ENCODE measurements around the gene SH3RF3. TPM values are rescaled to one million over a fixed set of nuclear protein-coding genes. Genes with fewer than 3 reads are reported as not detected.

Gene SH3RF3
- total and polyA plus RNA-seq, 4 experiments from 2014 or later, result 0.26 to 2.2 (median 2.1) TPM; not detected in 1

GRCh38 chr2:109511168-109511567, 382.2 kb downstream of the SH3RF3 start:
- no peaks in the 10 kb centered on the region for H3K27me3 ChIP-seq (ENCODE audit: insufficient read depth, low read length)
- ChIA-PET POLR2A (ENCODE audit: partially characterized antibody) (interaction anchor here (1.0 to 2.3 kb wide), 2 partner anchors 13 to 382 kb away, joined by 3 to 8 read pairs; partner anchors contain the start of gene SH3RF3), CTCF (ENCODE audit: partially characterized antibody) (interaction anchor here (1.0 to 4.2 kb wide), 16 partner anchors 13 to 658 kb away, joined by 3 to 42 read pairs (median 6); partner anchors contain the start of gene SH3RF3)
- Mint-ChIP-seq H3K4me3 (no peak overlapping the region), H3K27me3 (no peaks in the 10 kb centered on the region), H3K36me3 (no peaks in the 10 kb centered on the region), H3K4me1 (peaks cover 0 to 11% (median 5%) of the 10 kb centered on the region in 4 donors), H3K9me3 (peaks cover 0 to 1% (median 0%) of the 10 kb centered on the region in 8 donors), H3K27ac (no peak overlapping the region)
- intact Hi-C loops (cut with micrococcal nuclease), result loop anchor here (2.0 to 5.0 kb wide), 2 partner anchors 199 to 724 kb away; partner anchors contain the start of gene CCDC138
- no peak for DNase-seq
- H3K4me1 ChIP-seq (ENCODE audit: insufficient read depth, low read length), result no peaks in the 10 kb centered on the region
- no peaks in the 10 kb centered on the region for H3K36me3 ChIP-seq (ENCODE audit: insufficient read depth, low read length)
- H3K4me3 ChIP-seq (ENCODE audit: low read length in 2 of 2), result no peak overlapping the region
- H3K9me3 ChIP-seq (ENCODE audit: control insufficient read depth in 1 of 2, low read length in 2 of 2), result no peaks in the 10 kb centered on the region
- H3K27ac ChIP-seq (ENCODE audit: low read depth, low read length), result no peak overlapping the region

- H3K4me1 ChIP-seq (ENCODE audit: insufficient read depth, low read length), result no peaks in the 10 kb centered on the region
- Mint-ChIP-seq H3K36me3 (no peaks in the 10 kb centered on the region), H3K4me3 (no peak overlapping the region), H3K4me1 (peaks cover 0 to 11% (median 5%) of the 10 kb centered on the region in 4 donors), H3K9me3 (peaks cover 0 to 1% (median 0%) of the 10 kb centered on the region in 8 donors), H3K27me3 (no peaks in the 10 kb centered on the region), H3K27ac (no peak overlapping the region)
- H3K9me3 ChIP-seq (ENCODE audit: control insufficient read depth in 1 of 2, low read length in 2 of 2), result no peaks in the 10 kb centered on the region
- CTCF ChIA-PET (ENCODE audit: partially characterized antibody), result interaction anchor here (1.0 to 4.2 kb wide), 5 partner anchors 16 to 659 kb away, joined by 3 to 42 read pairs (median 32); partner anchors contain the start of gene SH3RF3
- intact Hi-C loops (cut with micrococcal nuclease), result loop anchor here (5.0 kb wide), 1 partner anchor 200 kb away; no protein-coding TSS in a partner anchor
- no peak for DNase-seq
- H3K27ac ChIP-seq (ENCODE audit: low read depth, low read length), result no peak overlapping the region
- H3K4me3 ChIP-seq (ENCODE audit: low read length in 2 of 2), result no peak overlapping the region
- no peaks in the 10 kb centered on the region for H3K27me3 ChIP-seq (ENCODE audit: insufficient read depth, low read length)
- H3K36me3 ChIP-seq (ENCODE audit: insufficient read depth, low read length), result no peaks in the 10 kb centered on the region
- POLR2A ChIA-PET (ENCODE audit: partially characterized antibody), result no interaction called here
Observed at GRCh38 chr2:109512076-109512475, 383.1 kb downstream of the SH3RF3 start.

- Histone ChIP-seq H3K27me3 (ENCODE audit: insufficient read depth, low read length) (no peaks in the 10 kb centered on the region), H3K4me1 (ENCODE audit: insufficient read depth, low read length) (no peaks in the 10 kb centered on the region), H3K9me3 (ENCODE audit: control insufficient read depth in 1 of 2, low read length in 2 of 2) (no peaks in the 10 kb centered on the region), H3K4me3 (ENCODE audit: low read length in 2 of 2) (no peak overlapping the region), H3K36me3 (ENCODE audit: insufficient read depth, low read length) (no peaks in the 10 kb centered on the region), H3K27ac (ENCODE audit: low read depth, low read length) (no peak overlapping the region)
- intact Hi-C loops (cut with micrococcal nuclease), result loop anchor here (5.0 kb wide), 1 partner anchor 201 kb away; no protein-coding TSS in a partner anchor
- Mint-ChIP-seq H3K27ac (peak overlapping the region in 2 of 7 donors; percentile 26 to 57), H3K4me1 (peaks cover 0 to 11% (median 5%) of the 10 kb centered on the region in 4 donors), H3K36me3 (no peaks in the 10 kb centered on the region), H3K27me3 (no peaks in the 10 kb centered on the region), H3K4me3 (no peak overlapping the region), H3K9me3 (peaks cover 0 to 1% (median 0%) of the 10 kb centered on the region in 8 donors)
- ChIA-PET CTCF (ENCODE audit: partially characterized antibody) (interaction anchor here (1.0 kb wide), 1 partner anchor 523 kb away, joined by 3 read pairs; no protein-coding TSS in a partner anchor), POLR2A (ENCODE audit: partially characterized antibody) (no interaction called here)
- DNase-seq, result no peak
Observed at GRCh38 chr2:109513230-109513629, 384.2 kb downstream of the SH3RF3 start.

- Mint-ChIP-seq H3K27ac (no peak overlapping the region), H3K4me1 (peaks cover 0 to 11% (median 5%) of the 10 kb centered on the region in 4 donors), H3K27me3 (no peaks in the 10 kb centered on the region), H3K36me3 (no peaks in the 10 kb centered on the region), H3K9me3 (peaks cover 0 to 1% (median 0%) of the 10 kb centered on the region in 8 donors), H3K4me3 (no peak overlapping the region)
- ChIA-PET CTCF (ENCODE audit: partially characterized antibody) (interaction anchor here (0.6 to 1.3 kb wide), 3 partner anchors 262 to 524 kb away, joined by 3 to 4 read pairs (median 3); no protein-coding TSS in a partner anchor), POLR2A (ENCODE audit: partially characterized antibody) (no interaction called here)
- Histone ChIP-seq H3K4me3 (ENCODE audit: low read length in 2 of 2) (no peak overlapping the region), H3K27ac (ENCODE audit: low read depth, low read length) (no peak overlapping the region), H3K36me3 (ENCODE audit: insufficient read depth, low read length) (no peaks in the 10 kb centered on the region), H3K4me1 (ENCODE audit: insufficient read depth, low read length) (no peaks in the 10 kb centered on the region), H3K27me3 (ENCODE audit: insufficient read depth, low read length) (no peaks in the 10 kb centered on the region), H3K9me3 (ENCODE audit: control insufficient read depth in 1 of 2, low read length in 2 of 2) (no peaks in the 10 kb centered on the region)
- no peak for DNase-seq
- intact Hi-C loops (cut with micrococcal nuclease), result loop anchor here (5.0 kb wide), 1 partner anchor 202 kb away; no protein-coding TSS in a partner anchor
Observed at GRCh38 chr2:109513749-109514588, 385.0 kb downstream of the SH3RF3 start.

- Mint-ChIP-seq H3K36me3 (no peaks in the 10 kb centered on the region), H3K9me3 (peaks cover 0 to 1% (median 0%) of the 10 kb centered on the region in 8 donors), H3K27me3 (no peaks in the 10 kb centered on the region), H3K27ac (no peak overlapping the region), H3K4me1 (peaks cover 0 to 11% (median 5%) of the 10 kb centered on the region in 4 donors), H3K4me3 (no peak overlapping the region)
- Histone ChIP-seq H3K4me1 (ENCODE audit: insufficient read depth, low read length) (no peaks in the 10 kb centered on the region), H3K9me3 (ENCODE audit: control insufficient read depth in 1 of 2, low read length in 2 of 2) (no peaks in the 10 kb centered on the region), H3K4me3 (ENCODE audit: low read length in 2 of 2) (no peak overlapping the region), H3K36me3 (ENCODE audit: insufficient read depth, low read length) (no peaks in the 10 kb centered on the region), H3K27ac (ENCODE audit: low read depth, low read length) (no peak overlapping the region), H3K27me3 (ENCODE audit: insufficient read depth, low read length) (no peaks in the 10 kb centered on the region)
- no peak for DNase-seq
- POLR2A ChIA-PET (ENCODE audit: partially characterized antibody), result no interaction called here
- CTCF ChIA-PET (ENCODE audit: partially characterized antibody), result interaction anchor here (0.6 to 1.3 kb wide), 2 partner anchors 262 to 388 kb away, joined by 3 to 4 read pairs; no protein-coding TSS in a partner anchor
- intact Hi-C loops (cut with micrococcal nuclease), result loop anchor here (5.0 kb wide), 1 partner anchor 203 kb away; no protein-coding TSS in a partner anchor
Observed at GRCh38 chr2:109514857-109515256, 385.9 kb downstream of the SH3RF3 start.

- Histone ChIP-seq H3K27ac (ENCODE audit: low read depth, low read length) (no peak overlapping the region), H3K9me3 (ENCODE audit: control insufficient read depth in 1 of 2, low read length in 2 of 2) (no peaks in the 10 kb centered on the region), H3K36me3 (ENCODE audit: insufficient read depth, low read length) (no peaks in the 10 kb centered on the region), H3K27me3 (ENCODE audit: insufficient read depth, low read length) (no peaks in the 10 kb centered on the region), H3K4me1 (ENCODE audit: insufficient read depth, low read length) (no peaks in the 10 kb centered on the region), H3K4me3 (ENCODE audit: low read length in 2 of 2) (no peak overlapping the region)
- ChIA-PET CTCF (ENCODE audit: partially characterized antibody) (no interaction called here), POLR2A (ENCODE audit: partially characterized antibody) (no interaction called here)
- Mint-ChIP-seq H3K36me3 (no peaks in the 10 kb centered on the region), H3K4me3 (no peak overlapping the region), H3K4me1 (peaks cover 0 to 7% (median 4%) of the 10 kb centered on the region in 4 donors), H3K27ac (no peak overlapping the region), H3K27me3 (no peaks in the 10 kb centered on the region), H3K9me3 (no peaks in the 10 kb centered on the region)
- DNase-seq, result no peak
- intact Hi-C loops (cut with micrococcal nuclease), result no loop called here
Observed at GRCh38 chr2:109516445-109517117, 387.6 kb downstream of the SH3RF3 start.
